ENCODE results near the gene GRID1.

GRID1 gene

DNA sequence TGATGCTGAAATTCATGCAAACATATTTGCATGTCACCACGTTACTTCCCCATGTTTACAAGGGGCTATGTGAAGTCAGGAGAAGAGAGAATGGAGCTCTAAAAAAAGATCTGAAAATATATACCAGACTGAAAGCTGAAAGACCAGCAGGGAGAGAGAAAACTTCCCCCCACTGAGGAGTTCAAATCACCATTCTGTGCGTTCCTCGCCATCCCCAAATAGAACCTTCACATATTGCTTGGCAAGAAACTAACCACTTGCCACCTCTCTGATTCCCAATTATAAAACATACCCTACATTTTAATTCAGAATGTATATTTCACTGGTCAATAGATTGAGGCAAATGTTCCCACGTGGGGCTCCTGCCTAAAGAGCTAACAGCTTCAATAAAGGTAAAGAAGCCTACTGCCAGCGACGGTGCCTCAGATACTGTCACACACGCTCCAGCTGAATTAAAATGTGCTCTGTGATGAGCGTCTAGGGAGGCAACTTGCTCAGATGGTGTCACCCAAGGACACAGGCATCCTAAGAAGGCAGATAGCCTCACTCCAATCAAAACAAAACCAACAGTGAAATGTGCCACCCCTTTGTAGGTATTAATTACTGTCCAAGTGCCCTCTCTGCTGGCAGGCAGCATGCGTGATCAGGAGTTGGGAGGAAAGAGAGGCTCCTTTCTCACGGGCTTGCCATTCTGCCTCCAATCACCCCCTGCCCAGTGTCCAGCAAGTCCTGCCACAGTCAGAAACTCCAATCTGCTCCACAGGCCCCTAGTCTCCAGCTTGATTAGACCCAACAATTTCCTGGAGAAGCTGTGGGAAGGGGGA, 298.2 kb downstream of the GRID1 start:
- DNase-seq, result no peak

DNA sequence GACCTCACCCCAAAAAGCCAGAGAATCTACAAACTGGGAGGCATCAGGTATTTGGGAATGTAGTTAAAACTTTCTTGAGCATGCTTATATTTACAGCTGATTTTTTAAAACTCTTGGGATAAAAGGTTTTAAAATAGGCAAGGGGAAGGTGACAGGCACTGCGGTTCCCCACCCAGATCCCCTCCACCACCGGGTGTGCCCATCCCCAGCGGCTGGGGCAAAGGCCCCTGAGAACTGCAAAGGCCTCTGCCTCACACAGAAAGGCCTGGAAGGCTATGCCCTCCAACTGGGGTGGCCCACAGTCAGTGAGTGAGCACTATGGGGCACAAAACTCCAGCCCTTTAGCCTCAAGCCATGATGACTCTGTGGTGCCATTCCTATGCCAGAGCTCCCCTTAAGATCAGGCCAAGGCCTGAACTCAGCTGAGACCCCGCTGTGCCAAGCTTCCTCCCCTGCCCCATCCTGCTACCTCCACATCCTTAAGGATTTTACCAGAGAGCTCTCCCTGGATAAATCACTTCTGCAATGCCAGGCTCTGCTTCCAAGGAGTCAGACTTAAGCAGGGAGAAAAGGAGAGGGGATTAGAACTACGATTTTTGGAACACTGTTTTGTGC, 299.1 kb downstream of the GRID1 start:
- DNase-seq, result no peak

DNA sequence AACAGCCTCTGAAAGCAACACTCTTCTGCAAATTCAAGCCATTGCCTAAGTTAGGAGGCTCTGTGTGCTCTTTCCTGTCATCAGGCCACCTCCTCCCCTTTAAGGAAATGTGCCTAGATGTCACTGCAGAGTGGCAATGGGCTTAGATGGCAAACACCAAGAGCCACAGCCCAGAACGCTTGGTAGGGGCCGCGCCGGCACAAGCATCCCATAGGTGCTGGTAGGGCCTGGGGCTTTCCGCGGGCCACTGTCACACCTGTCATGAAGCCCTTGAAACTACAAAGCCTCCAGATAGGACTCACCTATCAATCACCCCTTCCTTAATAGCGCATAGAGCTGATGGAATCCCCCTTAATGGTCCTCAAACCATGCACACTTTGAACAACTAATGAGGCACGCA, 299.9 kb downstream of the GRID1 start:
- DNase-seq, result no peak

DNA sequence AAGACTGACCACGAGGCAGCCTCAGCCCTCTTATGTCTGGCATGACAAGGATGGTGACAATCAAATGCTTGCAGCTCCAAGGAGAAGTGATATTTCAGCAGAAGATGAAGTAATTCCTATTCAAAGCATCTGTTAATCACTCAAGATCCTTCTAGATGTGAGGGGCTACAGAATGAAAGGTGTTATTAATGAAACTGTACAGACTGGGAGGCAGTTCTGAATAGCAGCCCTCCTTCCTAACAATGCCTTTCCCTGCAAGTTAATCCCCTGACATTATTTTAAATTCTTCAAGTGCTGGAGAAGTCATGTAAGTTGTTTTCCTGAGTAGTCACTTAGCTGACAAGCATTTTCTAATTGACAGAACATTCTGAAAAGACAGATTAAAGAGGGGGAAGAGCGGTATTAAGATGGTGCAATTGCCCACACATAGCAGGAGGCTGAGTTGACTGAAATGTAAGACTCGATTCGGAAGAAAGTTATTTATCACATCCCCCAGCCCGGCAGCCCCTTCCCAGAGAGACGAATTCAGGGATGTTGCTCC, 300.8 kb downstream of the GRID1 start:
- DNase-seq, result no peak

DNA sequence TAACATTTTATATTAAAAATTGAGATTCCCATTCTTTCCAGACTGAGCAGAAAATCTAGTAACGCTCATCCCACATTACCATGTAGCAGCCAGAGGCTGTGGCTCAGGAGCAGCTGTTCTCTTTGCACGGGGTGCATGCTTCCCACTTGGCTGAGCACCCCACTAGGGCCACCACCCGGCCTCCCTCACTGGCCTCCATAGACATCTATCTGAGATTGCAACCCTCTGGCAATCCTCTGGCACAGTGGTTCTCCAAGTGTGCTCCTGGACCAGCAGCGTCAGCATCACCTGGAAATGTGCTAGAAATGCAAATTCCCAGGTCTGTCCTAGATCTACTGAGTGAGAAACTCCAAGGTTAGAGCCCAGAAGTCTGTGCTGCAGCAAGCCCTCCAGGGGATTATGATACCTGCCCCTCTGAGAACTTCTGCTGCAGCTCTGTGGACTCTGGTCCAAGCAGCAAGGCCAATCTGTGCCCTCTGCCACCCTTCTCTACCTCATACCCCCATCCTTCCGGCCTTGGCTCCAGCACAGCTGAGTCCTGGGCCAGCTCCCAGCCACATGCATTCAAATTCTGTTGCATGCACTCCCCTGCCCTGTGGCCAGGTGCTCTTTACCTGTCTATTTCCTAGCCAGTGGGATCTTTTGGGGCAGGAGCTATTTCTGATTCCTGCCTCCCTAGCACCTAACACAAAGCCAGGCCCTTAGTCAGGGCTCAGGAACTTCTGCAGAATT, 301.5 kb downstream of the GRID1 start:
- DNase-seq, result no peak

DNA sequence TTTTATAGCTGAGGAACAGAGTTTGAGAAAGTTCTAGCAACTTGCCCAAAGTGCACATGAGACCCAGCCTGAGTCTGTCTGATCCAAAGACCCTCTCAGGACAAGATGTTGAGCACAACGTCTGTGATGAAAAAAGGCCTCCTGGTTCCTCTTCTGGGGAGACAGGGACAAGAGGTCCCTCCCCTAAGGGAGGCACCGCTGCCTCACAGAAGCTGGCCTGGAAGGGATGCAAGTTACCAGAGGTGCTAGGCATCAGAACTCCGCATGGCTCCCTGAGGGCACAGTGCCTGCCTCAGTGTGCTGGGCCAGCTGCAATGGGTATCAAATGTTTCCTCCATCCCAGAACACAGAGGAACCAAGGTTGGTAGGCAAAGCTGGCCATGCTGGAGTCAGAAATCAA, 302.4 kb downstream of the GRID1 start:
- no peak for DNase-seq

DNA sequence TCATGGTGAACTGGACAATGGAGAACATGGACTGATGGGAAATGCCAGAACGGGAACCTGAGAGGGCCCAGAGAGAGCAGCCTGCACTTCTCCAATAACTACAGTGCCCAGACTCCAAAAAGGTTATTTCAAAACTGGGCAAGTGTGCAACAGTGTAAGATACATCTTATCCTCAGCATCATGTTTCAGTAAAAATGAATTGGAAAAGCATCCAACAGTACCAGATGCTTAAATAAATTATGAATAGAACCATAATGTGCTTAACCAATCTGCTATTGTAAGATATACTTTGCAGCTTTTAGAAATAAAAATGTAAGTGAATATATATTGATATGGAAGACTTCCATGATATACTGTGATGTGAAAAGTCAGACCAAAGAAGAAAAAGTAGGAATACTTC, 303.3 kb downstream of the GRID1 start:
- DNase-seq, result no peak

DNA sequence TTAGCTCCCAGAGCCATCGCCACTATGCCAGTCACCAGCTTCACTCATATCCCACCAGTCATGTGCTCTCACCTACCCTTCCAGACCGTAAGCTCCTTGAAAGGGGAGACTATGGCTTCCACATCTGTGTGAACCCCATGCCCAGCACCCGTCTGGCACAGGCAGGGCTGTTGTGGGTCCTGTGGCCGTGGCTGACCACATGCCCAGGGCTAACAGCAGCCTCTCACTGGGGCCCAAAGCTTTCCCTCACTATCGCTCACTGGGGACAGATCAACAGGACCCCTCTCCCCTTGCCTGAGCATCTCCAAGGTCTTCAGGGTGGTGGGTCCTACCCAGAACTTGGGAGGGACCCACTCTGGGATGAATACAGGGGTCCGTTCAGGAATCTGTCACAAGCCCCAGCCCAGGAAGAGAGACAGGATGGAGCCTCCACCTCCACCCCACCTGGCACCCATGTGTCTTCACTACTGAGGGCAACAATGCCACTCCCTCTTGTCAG, 303.9 kb downstream of the GRID1 start:
- DNase-seq, result no peak

DNA sequence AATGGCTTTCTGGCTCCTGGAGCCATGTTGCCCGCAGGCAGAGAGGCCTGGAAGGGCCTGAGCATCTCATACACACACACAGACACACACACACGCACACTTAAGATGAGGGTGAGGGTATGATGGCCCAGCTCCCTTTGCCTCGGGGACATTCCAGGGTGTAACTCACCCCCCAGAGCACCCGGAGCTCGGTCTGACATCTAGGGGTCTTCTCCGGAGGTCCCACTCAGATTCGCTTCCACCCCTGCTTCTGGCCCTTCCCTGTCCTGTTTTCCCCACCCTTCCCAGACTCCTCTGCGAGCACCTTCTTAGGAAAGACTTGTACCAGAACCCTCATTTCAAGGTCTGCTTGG, 304.4 kb downstream of the GRID1 start:
- DNase-seq, result no peak

DNA sequence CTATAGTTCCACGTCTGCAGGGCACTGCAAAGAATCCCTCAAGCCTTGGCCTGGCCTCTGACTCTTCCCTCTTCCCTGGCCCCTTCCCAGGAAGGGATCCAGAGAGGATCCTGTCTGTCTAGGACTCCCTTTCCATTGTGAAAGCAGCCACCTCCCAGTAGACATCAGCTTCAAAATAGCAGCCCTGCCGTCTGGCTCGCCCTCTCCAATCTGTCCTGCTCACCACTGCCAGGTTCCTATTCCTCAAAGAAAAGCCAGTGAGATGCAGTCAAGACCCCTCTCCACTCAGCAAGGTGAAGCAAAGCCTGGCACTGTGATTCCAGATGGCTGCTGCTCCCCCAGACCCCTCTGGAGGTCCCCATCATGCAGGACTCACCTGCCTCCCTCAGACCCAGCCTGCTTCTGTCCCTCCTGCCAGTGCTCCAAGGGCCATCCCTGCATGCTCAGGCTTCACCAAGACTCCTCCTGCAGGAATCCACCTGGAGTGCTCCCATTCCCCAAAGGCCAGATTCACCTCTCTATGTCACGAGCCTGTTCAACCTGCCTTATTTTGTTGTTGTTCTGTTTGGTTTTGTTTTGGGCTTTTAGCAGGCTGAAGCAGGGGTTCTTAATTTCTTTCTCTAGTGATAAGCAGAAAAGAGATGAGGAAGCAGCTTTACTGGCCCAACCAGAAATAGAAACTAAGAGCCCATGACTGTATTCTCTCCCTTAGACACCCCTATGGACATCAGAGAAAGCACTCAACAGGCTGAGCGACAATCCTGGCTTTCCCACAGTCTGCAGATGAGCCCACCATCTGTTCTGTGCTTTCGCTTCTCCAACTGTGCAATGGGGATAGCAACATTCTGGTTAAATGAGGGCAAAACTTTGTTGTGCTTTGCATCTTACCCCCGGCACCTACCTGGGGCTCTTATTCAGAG, 305.1 kb downstream of the GRID1 start:
- DNase-seq, result no peak

DNA sequence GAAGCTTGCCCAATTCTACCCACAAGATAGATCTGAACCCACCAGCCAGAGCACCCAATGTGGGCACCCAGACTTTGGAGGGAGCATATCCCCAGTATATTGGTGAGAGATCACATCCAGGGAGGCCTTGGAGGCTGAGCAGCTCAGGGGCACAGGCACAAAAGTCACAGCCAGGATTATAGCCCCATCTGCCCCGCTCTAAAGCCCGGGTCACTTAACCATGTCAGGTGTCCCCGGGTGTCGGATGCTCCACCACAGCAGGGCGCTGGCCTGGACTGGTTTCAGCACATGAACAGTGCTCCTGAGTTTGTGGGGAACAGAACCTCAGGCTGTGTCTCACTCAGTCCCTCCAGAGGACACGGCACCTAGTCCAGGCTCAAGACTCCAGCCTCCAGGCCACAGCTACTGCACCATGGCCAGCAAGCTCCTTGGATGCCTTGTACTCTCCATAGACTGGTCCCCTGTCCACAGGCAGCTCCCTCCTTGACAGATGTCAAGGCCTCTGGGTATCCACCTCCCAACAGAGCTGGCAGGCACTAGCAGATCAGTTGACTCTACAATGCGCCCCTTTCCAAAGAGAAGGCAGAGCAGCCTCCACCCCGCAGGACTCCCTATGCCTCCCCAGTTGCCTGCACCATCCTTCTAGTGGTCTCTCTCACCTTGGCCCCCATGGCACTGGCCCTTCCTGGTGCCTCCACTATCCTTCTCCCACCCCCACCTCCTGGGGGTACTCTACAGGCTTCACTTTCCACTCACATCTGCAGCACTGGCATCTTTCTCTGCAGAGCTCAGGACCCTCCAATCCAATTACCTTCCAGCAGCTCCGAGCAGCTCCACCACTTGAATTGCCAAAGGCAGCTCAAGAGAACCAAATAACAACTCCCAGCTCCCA, 306.0 kb downstream of the GRID1 start:
- DNase-seq, result no peak

DNA sequence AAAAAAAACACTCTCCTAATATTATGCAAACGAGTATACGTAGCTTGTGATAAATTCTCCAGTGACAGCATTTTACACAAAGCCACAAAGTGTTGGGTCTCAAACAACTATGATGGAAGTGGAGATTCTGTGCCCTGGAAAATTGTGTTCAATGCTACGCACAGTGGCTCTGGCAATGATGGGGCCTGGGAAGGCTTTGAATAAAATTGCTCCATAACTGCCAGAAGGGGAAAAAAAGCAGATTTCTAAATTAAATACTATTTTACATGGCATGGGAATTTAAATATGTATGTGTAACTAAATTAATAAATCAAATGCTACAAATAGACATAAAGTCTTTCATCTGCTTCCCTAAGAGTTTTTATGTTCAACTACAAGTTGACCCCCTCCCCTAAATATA, 306.7 kb downstream of the GRID1 start:
- no peak for DNase-seq

DNA sequence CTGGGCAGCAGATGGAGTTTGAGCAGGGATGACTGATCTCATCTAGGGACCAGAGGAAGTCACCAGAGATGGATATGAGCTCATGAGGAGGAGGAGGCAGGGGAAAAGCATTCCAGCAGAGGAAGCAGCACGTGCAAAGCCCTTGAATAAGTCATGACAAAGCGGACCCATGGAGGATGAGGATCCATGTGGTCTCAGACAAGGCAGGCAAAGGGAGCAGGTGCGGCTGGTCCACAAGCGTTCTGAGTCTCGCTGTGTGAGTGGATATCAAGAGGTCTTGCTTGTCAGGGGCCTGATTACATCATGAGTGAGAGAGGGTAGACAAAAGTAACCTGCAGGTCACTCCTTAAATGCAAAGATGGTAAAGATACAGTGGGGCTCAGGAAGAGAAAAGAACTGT, 307.6 kb downstream of the GRID1 start:
- no peak for DNase-seq

DNA sequence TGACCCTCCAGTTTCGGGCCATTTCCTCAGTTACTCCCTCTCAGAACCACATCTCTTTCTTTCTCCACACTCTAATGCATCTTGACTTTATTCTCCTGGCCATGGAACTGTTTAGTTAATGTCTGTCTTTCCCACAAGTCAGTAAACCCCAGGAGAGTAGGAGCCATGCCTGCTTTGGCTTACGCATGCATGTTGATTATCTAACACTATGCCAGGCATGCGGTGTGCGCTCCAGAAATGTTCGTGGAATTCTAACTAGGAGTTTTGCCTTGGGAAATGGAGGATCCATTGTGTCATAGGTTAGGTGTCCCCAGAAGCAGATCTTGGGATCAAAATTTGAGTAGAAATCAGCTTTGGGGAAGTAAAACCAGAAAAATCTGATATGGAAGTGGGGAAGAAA, 308.9 kb downstream of the GRID1 start:
- DNase-seq, result no peak

DNA sequence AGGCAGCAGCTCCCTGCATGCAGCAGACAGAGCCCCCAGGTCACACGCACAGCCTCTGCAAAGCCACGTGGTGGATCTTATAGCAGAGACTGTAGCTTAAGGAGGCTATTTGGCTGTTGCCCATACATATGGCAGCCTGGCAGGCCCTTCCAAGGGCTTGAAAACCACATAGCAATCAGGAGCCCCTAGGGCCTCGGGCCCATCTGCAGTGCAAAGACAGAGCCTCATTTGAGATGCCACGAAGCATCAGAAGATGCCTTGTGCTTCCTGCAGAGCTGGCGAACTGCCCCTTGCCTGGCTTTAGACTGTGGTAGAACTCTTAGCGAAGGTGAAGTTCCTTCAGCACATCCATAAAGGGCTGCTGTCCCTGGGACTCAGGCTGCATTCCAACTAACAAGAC, 309.9 kb downstream of the GRID1 start:
- DNase-seq, result no peak

DNA sequence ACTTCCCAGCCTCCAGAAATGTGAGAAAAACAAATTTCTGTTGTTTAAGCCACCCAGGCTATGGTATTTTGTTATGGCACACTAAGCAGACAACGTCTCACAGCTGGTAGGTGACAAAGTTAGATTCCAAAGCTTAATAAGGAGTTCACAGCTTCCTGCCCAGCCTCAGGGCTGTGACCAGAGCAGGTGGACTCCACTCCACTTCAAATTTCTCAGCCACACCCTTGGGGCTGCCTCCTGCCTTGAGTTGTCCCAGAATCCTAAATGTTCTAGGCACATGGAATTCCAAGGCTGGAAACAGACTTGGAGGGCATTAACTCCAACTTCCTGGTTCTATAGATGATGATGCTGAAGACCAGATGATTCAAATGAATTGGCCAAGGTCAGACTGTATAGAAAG, 310.7 kb downstream of the GRID1 start:
- DNase-seq, result no peak

DNA sequence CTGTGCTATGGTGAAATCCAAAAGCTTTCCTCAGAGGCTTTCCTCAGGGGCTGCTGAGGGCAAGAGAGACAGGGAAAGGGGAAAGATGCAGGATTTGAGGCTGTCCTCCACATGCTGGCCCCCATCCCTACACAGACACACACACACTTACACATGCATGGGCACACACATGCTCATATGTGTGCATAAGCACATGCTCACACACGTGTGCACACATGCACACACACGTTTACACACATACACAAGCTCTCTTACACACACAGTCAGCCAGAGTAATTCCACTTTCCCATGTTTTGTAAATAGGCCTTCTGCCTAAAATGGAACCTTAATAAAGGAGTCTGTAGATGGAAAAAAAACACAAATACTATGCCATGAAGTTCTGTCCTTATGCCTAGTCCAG, 312.9 kb downstream of the GRID1 start:
- no peak for DNase-seq

DNA sequence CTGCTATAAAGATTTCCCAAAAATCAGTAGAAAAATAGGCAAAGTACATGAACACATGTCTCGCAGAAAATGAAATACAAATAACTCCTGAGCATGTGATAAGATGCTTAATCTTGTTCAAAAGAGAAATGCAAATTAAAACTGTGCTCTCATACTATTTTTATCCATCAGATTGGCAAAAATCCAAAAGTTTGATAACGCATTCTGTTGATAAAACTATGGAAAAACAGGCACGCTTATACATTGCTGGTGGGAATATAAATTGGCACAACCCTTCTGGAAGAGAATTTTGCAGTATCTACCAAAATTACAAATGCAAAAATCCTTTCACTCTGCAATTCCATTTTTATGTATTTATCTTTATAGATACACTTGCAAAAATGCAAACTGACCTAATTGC, 315.0 kb downstream of the GRID1 start:
- DNase-seq, result no peak

DNA sequence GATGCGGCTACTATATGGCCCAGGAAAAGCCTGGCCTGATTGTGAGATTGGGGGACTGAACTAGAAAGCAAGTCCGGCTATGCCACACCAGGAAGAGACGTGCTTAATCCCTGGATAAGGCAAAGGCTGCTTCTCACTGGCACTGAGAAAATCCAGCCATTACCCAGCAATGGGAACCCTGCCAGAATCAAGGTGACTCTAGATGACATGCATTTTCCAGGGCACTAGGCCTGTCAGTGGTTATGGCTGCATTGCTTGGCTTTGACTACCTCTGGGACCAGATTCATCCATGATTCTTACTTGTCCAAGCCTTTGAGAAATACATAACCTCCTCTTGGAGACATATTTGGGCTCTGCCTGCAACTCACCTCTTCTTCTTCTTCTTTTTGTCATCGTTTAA, 317.2 kb downstream of the GRID1 start:
- no peak for DNase-seq

DNA sequence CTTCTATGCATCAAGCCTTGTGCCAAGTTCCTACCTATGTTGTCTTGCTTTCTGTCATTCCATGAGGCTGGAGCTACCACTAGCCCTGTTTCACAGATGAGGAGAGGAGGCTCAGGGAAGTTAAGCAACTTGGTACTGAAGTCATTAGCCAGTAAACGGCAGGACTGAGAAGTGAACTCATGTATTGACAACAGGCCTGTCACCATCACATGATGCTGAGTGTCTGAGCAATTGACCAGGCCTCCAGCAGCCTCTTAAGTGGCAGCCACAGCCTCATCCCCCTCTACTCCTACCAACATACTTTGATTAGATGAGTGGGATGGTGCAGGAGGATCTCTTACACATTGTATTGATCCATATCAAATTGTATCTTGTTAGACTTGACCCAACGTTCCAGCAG, 317.6 kb downstream of the GRID1 start:
- DNase-seq, result no peak

DNA sequence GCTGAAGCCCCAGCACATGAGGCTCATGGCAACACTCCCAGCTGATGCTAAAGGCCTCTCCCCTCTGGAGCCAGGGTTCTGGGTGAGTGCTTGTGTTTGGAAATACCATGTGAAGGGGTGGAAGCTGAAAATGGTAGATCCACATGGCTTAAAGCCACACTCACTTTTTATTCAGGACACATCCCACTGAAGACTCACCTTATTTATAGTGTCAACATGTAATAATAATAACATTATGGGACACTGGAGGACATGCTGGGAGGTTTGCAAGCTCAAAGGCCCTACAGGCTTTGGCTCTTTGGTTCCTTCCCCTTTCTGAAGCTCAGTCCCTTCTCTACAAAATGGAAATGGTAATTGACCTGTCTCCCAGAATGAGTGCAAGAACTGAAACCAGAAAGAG, 318.0 kb downstream of the GRID1 start:
- no peak for DNase-seq

DNA sequence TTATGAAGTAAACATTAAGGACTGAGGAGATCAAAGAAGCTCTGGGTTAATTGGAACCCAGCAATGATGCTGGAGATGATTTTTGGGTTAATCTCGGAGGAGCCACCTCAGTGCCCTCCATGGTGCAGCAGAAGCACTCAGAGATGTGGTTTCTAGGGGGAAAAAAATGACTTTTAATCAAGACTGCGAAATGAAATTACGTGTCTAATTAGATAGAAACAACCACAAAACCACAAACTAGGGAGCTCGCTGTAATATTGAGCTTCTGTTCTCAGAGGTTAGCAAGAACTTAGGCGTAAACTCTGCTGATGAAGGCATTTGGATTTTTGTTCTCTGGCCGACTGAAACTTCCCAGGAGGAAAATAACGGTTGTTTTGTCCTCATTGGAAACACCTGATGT, 319.0 kb downstream of the GRID1 start:
- DNase-seq, result no peak
